ENCODE data around the gene NR1H2.
A peak's percentile ranks its signal among the peaks of the same experiment; 100 is the strongest.

Gene NR1H2

DNA sequence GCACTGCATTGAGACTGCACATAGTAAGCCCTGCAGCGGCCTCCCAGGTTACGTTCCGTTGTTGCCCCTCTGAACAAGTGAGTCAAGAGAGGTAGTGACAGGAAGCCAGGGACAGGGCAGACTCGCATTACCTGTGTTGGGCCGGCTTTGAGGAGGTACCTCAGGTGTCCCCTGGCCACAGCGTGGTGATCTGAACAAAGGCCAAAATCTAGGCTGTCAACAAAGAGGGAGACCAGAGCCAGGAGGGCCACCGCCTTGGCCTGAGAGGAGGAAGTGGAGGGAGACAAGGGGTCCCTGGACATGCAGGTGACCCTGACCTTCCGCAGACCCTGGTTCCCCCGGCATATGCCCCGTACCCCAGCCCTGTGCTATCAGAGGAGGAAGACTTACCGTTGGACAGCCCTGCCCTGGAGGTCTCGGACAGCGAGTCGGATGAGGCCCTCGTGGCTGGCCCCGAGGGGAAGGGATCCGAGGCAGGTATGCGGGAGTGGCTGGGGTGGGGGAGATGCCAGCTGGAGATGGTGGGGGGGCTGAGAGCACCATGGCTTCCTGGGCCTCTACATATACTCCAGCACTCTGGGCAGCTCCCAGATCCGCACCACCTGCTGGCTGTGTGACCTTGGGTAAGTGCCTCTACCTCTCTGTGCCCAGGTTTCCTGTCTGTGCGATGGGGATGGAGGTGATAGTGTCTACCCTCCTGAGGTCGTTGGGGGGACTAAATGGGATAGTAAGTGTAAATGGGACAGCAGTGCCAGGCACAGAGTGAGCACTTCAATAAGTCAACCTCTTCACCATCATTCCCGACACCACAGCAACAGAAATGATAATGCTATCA is 47.2 kb downstream of the NR1H2 start:
- DNase-seq (ENCODE audit: low read depth) = no peak

DNA sequence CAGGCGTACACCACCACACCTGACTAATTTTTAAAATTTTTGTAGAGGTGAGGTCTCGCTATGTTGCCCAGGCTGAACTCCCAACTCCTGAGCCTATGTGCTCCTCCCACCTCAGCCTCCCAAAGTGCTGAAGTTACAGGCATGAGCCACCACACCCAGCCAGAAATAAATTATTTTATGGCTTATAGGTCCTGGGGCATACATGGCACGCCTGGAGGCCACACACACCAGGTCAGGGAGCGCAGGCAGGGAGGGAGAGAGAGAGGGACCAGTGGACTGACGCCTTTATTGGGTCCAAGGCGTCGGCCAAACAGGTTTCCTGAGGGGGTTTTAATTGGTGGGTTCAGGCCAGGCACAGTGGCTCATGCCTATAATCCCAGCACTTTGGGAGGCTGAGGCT is 49.3 kb downstream of the NR1H2 start:
- DNase-seq (ENCODE audit: low read depth) = no peak

DNA sequence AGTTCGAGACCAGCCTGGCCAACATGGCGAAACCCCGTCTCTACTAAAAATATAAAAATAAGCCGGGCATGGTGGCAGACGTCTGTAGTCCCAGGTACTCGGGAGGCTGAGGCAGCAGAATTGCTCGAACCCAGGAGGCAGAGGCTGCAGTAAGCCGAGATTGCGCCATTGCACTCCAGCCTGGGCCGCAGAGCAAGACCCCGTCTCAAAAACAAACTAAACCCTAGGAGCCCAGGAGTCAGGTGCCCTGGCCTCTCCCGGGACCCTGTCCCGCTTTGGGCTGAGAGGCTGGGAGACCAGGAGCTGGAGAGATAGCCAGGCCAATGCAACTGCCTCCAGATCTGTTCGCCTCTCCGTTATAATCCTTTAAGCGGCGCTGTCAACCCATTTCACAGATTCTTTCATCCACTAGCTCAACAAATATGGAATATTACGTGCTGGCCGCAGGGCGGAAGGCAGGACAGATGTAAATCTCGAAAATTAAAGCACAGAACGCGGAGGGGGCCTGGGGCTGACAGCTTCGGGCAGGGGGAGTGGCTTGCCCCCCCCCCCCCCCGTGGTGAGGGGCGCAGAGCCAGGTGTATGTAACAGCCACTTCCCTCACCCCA is 51.2 kb downstream of the NR1H2 start:
- no peak for DNase-seq (ENCODE audit: low read depth)

DNA sequence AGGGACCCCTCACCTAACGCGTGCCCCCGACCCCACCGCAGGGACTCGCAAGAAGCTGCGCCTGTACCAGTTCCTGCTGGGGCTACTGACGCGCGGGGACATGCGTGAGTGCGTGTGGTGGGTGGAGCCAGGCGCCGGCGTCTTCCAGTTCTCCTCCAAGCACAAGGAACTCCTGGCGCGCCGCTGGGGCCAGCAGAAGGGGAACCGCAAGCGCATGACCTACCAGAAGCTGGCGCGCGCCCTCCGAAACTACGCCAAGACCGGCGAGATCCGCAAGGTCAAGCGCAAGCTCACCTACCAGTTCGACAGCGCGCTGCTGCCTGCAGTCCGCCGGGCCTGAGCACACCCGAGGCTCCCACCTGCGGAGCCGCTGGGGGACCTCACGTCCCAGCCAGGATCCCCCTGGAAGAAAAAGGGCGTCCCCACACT is 51.8 kb downstream of the NR1H2 start:
- peak; percentile 77 for DNase-seq (ENCODE audit: low read depth)

DNA sequence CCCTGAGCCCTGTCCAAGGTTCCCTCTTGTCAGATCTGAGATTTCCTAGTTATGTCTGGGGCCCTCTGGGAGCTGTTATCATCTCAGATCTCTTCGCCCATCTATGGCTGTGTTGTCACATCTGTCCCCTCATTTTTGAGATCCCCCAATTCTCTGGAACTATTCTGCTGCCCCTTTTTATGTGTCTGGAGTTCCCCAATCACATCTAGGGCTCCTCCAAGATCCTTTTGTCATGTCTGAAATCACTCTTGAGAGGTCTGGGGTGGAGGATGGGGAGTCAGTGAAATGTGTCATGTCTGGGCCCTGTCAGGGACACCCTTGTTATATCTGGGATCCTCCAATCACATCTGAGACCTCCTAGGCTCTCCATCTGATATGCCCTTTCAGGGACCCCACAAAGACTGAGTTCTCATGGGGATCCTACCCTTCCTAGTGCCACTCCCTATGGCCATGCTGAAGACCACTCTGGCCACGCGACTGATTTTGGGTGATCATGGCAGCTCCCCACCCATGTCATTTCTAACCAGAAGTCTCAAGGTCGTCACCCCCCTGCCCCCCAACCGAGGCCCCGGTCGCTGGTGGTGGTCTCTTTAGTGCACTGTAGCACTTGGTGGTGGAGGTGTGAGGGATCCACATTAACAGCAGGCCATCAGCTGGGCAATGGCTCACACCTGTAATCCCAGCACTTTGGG is 52.7 kb downstream of the NR1H2 start:
- no peak for DNase-seq (ENCODE audit: low read depth)

DNA sequence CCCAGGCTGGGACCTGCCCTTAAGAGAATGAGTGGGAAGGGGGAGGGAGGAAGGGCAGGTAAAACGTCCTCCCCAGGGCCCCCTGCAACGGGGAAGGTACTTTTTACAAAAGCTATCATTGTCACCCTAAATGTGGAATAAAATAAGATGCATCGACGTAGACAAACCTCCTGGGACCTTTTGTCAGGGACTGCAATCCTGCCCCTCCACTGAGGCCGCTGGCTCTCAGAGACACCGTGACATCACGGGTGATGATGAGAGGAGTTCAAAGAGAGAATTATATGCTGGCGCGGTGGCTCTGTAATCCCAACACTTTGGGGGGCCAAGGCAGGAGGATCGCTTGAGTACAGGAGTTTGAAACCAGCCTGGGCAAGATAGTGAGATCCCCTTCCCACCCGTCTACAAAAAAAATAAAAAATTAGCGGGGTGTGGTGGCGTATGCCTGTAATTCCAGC is 54.7 kb downstream of the NR1H2 start:
- DNase-seq (ENCODE audit: low read depth) = no peak

DNA sequence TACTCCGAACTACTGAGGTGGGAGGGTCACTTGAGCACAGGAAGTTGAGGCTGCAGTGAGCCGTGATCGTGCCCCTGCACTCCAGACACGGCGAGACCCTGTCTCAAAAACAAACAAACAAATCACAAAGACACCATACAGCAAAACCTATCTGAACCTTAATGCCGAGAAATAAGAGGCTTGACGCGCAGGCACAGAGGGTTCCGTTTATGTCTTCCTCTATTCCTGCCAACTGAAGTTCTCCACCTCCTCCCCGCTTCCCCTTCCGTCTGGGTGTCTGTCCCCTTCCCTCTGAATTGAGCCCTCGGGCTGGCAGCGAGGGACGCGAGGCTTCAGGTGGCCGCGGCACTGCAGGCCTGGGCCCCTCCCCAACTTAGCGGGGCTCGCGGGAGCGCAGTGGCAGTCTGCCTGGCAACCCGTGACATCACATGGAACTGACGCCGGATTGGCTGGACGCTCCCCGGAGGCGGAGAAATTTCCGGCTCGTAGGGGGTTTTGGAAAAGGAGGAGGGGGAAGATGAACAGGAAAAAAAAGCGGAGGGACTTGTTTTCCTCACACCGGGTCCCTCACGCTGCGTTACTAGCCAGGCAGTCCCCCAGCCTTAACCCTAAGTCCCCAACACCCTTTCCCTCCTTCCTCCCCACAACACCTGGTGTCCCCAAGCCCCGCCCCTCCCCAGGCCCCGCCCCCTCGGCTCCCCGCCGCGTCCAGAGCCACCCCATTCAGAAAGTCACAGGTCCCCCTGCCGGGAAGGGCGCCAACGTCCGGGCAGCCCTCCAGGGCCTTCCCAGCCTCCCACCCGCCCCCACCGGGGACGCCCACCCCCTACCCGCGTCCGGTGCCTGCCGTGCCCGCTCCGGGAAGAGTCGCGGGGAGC is 55.3 kb downstream of the NR1H2 start:
- DNase-seq (ENCODE audit: low read depth) = peak; percentile 47

DNA sequence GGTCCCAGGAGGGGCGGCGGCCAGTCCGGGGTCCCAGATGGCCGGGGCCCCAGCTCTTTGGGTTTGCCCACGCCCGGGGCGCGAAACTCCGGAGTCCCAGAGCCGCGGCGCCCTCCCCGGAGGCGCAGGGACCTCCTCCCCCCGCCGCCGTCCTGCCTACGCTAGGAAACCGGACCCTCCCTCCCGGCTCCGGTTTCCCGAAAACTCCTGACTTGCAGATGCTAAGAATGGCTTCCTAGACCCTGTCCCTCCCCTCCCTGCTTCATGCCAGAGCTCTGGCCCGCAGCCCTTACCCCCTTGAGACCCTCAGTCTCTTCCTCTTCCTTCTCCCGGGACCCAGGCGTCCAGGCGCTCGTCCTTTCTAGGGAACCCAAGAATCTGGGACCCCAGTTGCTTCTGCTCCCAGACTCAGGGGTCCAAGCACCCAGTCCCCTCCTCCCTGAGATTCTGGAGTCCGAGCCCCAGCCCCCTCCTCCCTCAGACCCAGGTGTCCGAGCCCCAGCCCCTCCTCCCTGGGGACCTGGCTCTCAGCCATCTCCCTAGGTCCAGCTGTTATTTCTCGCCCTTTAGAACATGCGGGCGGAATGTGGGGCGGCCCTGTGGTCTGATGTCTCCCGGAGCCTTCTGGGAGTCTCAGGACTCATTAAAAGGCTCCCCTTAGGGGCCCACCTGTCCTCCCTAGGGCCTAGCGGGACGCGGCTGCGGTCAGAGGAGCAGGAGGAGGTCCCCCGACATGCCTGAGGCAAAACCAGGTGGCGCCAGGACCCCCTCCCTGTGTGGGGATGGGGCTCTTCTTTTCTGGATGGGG is 56.2 kb downstream of the NR1H2 start, which contains the start of gene MYBPC2:
Gene MYBPC2, plus strand, starts transcription at position 672 of the 808 bp plus-strand sequence. Its CDS starts 62 bp downstream, at position 734.
- DNase-seq (ENCODE audit: low read depth) = no peak
